NCI-H187 (cell line): Measurements from ENCODE around the gene ZNF862.
"Not testable (repeated sequence)": the region's sequence is repeated elsewhere in the genome, so short reads cannot be mapped to it uniquely, and the experiment has no call there.

Experiments
- DNase-seq, 2 experiments: peaks; one replicate each; lab custom pipeline; 2025; lab: John Stamatoyannopoulos, UW

Gene ZNF862

GRCh38 chr7:149880638-149881311, 42.6 kb downstream of the ZNF862 start:
- DNase-seq = no peak

DNA sequence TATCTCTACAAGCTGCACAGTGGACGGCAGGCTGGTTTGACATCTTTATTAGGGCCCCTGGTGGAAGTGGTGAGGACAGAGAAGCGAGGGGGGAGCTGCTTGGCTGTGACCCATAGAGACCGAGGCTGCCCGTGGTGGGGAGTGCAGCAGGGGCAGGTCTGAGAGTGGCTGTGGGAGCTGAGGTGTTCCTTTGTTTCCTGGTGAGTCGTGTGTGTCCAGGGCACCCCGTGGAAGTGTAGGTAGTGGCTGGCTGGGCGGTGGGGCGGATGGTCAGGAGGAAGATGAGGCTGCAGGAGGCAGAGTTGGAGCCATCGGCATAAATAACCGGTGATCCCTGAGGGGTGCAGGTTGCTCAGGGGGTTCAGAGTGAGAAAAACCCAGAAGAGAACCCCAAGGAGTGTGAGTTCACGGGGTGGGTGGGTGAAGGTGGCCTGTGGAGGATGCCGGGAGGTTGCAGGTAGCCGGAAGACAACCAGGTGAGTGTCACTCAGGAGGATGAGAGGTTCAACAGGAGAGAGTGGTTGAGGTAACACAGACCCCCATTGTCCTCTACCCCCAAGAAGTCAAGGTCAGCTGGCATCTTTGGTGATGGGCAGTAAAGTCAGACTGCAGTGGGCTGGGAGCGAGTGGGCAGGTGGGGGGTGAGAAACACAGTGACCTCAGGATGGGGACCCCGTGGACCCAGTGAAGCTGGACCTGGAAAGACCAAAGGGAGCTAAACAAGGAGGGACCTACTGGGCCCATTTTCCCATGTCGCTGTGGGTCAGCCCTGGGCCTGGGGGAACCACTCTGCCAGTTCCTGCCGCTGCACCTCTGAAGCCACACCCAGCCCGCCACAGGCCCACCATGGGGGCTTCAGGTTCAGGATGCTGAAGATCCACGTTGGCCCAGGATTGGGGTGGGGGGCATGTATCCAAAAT, 43.4 kb downstream of the ZNF862 start:
- DNase-seq = no peak

- no peak for DNase-seq
Measured at GRCh38 chr7:149882248-149883047, 44.3 kb downstream of the ZNF862 start.

- DNase-seq = no peak
Measured at GRCh38 chr7:149883048-149883438, 44.9 kb downstream of the ZNF862 start.

DNA sequence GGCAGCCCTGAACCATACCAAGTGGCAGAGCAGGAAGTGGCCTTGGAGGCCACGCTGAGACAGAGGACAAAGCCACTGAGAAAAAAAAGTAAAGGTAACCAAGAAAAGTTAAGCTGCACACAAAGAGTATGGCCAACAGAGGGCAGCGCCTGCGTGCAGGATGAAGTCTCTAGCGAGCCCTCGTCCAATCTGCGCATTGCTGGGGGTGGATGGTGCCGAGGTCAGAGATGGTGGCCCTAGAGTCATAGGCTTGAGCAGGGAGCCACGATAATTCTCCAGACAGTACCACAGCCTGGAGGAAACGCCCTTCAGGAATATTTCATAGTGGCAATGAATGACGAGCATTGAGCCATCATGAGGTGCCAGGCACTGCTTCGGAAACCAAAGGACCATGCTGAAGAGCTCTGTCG, 45.3 kb downstream of the ZNF862 start:
- DNase-seq = no peak

DNA sequence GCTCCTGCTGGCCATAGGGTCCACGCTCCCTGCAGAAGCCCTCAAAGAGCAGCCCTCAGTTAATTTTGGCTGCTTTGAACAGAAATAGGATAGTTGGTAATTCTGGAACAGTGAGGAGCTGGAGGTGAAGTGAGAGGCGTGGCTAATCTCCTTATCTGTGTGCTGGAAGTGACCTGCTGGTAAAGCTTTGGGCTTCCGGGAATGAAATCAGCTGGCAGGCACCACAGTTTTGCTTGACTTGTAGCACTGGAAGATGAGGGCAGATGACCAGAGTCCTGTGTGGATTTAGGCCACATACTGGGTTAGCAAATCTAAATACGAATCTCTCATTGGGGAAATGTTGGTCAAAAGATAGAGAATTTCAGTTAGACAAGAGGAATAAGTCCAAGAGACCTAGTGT, 45.8 kb downstream of the ZNF862 start:
- DNase-seq = no peak

- no peak for DNase-seq
Measured at GRCh38 chr7:149884541-149884940, 46.4 kb downstream of the ZNF862 start.

- DNase-seq = no peak
Measured at GRCh38 chr7:149885191-149886017, 47.2 kb downstream of the ZNF862 start.

DNA sequence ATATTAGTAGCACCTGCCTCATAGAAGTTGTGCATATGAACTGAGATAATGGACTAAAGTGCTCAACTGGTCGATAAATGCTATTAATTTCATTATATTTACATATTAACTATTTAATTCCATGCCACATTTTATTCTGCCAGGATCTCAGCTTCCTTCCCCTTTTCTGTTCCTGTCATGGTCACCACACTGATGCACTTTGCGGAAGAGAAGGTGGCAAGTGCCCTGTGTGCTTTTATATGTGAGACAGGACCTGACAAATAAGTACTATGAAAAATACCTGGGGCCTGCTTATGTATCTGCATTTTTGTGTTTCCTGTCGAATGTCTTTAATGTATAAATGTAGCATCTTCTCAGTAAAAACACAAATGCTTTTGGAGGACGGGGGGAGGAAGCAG, 47.8 kb downstream of the ZNF862 start:
- DNase-seq = no peak

DNA sequence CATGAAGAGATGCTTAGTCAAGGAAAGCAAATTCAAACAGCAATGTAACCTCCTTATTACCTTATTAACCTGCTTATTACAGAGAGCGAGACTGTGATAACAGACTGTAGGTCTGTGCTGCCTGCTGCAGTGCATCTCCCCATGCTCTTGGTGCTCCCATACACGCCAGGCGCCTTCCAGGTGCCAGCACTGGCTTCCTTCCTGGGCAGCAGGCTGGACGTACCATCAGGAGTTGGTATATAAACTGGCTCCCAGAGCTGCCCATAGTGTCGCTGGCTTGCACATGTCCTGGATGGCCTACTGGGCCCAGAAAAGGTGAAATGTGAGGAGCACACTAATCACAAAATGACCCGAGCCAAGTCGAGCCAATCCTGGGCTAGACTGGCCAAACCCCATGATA, 49.1 kb downstream of the ZNF862 start:
- no peak for DNase-seq

DNA sequence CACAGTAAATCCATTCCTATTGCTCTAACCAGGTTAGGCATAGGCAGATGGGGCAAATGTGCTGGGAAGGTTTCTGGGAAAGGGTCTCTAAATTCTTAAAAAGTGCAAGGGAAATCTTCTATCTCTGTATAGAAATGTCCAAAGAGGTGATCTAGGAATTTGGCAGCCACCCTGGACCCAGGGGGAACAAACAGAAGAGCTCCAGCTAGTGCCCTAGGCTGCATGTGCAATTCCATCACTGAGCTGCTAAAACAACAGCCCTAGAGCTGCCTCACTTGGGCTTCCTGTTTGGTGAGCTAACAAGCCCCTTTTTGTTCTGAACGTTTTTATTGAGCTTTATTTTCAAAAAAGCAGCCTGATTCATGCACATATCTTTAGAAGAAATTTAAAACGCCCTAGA, 52.5 kb downstream of the ZNF862 start:
- not testable (repeated sequence) for DNase-seq

GRCh38 chr7:149894957-149895356, 56.8 kb downstream of the ZNF862 start:
- not testable (repeated sequence) for DNase-seq

DNA sequence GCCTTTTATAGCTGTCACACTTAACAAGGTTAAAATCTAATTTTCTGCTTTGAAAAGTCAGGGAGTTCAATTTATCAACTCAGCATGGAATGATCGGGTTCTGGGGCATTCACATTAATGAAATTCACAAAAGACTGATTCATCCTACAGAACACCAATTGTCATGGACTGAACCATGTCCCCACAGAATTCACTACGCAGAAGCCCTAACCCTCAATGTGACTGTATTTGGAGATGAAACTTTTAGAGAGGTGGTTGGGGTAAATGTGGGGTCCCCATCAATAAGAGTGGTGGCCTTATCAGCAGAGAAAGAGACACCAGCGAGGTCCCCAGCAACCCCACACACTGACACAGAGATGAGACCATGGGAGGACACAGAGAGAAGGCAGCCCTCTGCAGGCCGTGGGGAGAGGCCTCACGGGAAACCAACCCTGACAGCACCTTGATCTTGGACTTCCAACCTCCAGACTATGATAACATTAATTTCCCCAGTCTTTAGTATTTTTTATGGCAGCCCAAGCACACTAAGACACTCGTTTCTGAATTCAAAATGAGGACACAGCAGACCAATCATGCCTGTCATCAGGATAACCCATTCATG, 69.7 kb downstream of the ZNF862 start:
- not testable (repeated sequence) for DNase-seq

DNA sequence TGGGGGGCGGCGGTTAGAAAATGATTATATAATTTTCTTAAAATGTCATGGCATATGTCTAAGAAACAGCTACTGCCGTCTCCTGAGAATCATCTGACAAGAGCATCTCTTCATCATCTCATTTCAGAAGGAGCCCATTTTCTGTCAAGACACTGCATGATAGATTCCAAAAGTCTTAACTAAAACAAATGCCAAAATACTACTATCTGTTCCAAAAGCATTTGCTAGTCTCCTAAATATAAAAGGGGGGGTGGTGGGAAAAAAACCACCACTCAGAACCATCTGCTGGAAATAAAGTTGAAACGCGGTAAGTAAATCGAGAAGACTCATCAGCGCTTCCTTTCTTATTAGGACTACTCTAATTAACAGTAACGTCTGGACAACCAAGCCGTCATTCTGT, 72.0 kb downstream of the ZNF862 start:
- DNase-seq = not testable (repeated sequence)

GRCh38 chr7:149912126-149912525, 74.0 kb downstream of the ZNF862 start:
- DNase-seq = not testable (repeated sequence)
